BLaER1 treated with 17β-estradiol and CSF1 and Interleukin-3, amounts not matched to agents 10 nM and 100 nM (cell line): ENCODE measurements around the gene AVPR1A.
"Not testable (repeated sequence)": the region's sequence is repeated elsewhere in the genome, so short reads cannot be mapped to it uniquely, and the experiment has no call there.

ENCODE experiments used
- H3K27ac ChIP-seq, 11 experiments: shearing (Covaris generic); formaldehyde crosslinking; 2 replicates each; pipeline ENCODE4 v1.8.1; 2022
- H3K27me3 ChIP-seq, 11 experiments: shearing (Covaris generic); formaldehyde crosslinking; 2 replicates each; pipeline ENCODE4 v1.8.1; 2022
- H3K36me3 ChIP-seq, 11 experiments: shearing (Covaris generic); formaldehyde crosslinking; 2 replicates each; pipeline ENCODE4 v1.8.1; 2022
- H3K4me1 ChIP-seq, 10 experiments: shearing (Covaris generic); formaldehyde crosslinking; 2 replicates each; pipeline ENCODE4 v1.8.1; 2022
- H3K4me2 ChIP-seq, 11 experiments: shearing (Covaris generic); formaldehyde crosslinking; 2 replicates each; pipeline ENCODE4 v1.8.1; 2022
- H3K4me3 ChIP-seq, 10 experiments: shearing (Covaris generic); formaldehyde crosslinking; 2 replicates each; pipeline ENCODE4 v1.8.1; 2022
- H3K9ac ChIP-seq, 11 experiments: shearing (Covaris generic); formaldehyde crosslinking; 2 replicates each; pipeline ENCODE4 v1.8.1; 2022
- H3K9me3 ChIP-seq, 11 experiments: shearing (Covaris generic); formaldehyde crosslinking; replicated peaks in 1 of 11; 2 replicates each; pipeline ENCODE4 v1.8.1; 2022
- H4K20me1 ChIP-seq, 11 experiments: shearing (Covaris generic); formaldehyde crosslinking; 2 replicates each; pipeline ENCODE4 v1.8.1; 2022
- Cebpa-rat ChIP-seq, 11 experiments: shearing (Covaris generic); IDR thresholded peaks; 2 replicates each; pipeline ENCODE4 v1.8.1; 2022

Gene AVPR1A

GRCh38 chr12:63150713-63151622 lies at the start of gene AVPR1A:
AVPR1A (minus strand) TSS chr12:63151201; CDS start chr12:63150836, 365 bp downstream.
- H3K4me1 ChIP-seq, result no peaks in the 10 kb centered on the region
- no peak within 1 kb of the TSS for H3K4me2 ChIP-seq
- H3K27me3 ChIP-seq, result no peaks in the 10 kb centered on the region
- H3K27ac ChIP-seq, result no peak within 1 kb of the TSS
- peaks cover 14 to 25% (median 23%) of the 10 kb centered on the region in 11 experiments for H3K9me3 ChIP-seq
- H3K4me3 ChIP-seq, result no peak within 1 kb of the TSS
- H3K9ac ChIP-seq, result no peak within 1 kb of the TSS
- no peaks in the 10 kb centered on the region for H4K20me1 ChIP-seq
- no peaks in the 10 kb centered on the region for H3K36me3 ChIP-seq
- no peak for TF ChIP-seq Cebpa-rat (IDR thresholded peaks at IDR 0.05)

- Histone ChIP-seq H3K36me3 (no peaks in the 10 kb centered on the region), H3K27ac (no peak overlapping the region), H3K4me2 (no peak overlapping the region), H3K4me3 (no peak overlapping the region), H4K20me1 (no peaks in the 10 kb centered on the region), H3K9ac (no peak overlapping the region), H3K27me3 (no peaks in the 10 kb centered on the region), H3K4me1 (no peaks in the 10 kb centered on the region), H3K9me3 (peaks cover 0 to 5% (median 0%) of the 10 kb centered on the region in 11 experiments; a peak in 2 of 22 replicates)
- TF ChIP-seq Cebpa-rat (IDR thresholded peaks at IDR 0.05), result no peak
These were observed 45.2 kb upstream of the AVPR1A start for GRCh38 chr12:63196168-63196567.

- TF ChIP-seq Cebpa-rat (IDR thresholded peaks at IDR 0.05), result peak in 1 of 11 experiments; percentile 9; a peak in 1 of 22 replicates
- H3K9me3 ChIP-seq, result peaks cover 52 to 61% (median 57%) of the 10 kb centered on the region in 11 experiments
- H3K4me1 ChIP-seq, result no peaks in the 10 kb centered on the region
These were observed 28.2 kb upstream of the AVPR1A start for GRCh38 chr12:63179224-63179623.

GRCh38 chr12:63170321-63170720 lies 19.3 kb upstream of the AVPR1A start:
- Histone ChIP-seq H3K27ac (no peak overlapping the region), H3K9ac (no peak overlapping the region), H3K9me3 (peaks cover 3 to 10% (median 7%) of the 10 kb centered on the region in 11 experiments), H3K4me3 (no peak overlapping the region), H3K4me2 (no peak overlapping the region), H3K36me3 (no peaks in the 10 kb centered on the region), H3K4me1 (no peaks in the 10 kb centered on the region), H4K20me1 (no peaks in the 10 kb centered on the region), H3K27me3 (no peaks in the 10 kb centered on the region)
- no peak for TF ChIP-seq Cebpa-rat (IDR thresholded peaks at IDR 0.05)

More at GRCh38 chr12:63179224-63179623, 28.2 kb upstream of the AVPR1A start:
- Histone ChIP-seq H4K20me1 (no peaks in the 10 kb centered on the region), H3K4me2 (no peak overlapping the region), H3K36me3 (no peaks in the 10 kb centered on the region; a peak in 1 of 22 replicates), H3K27ac (no peak overlapping the region), H3K9ac (no peak overlapping the region), H3K4me3 (no peak overlapping the region), H3K27me3 (no peaks in the 10 kb centered on the region)

- not testable (repeated sequence) for H3K36me3 ChIP-seq, H3K27me3 ChIP-seq, H3K4me1 ChIP-seq, H3K9me3 ChIP-seq, H3K4me2 ChIP-seq, H3K4me3 ChIP-seq, H3K27ac ChIP-seq, H3K9ac ChIP-seq, H4K20me1 ChIP-seq
These were observed 16.7 kb upstream of the AVPR1A start for GRCh38 chr12:63167741-63168140.

GRCh38 chr12:63164911-63165310 lies 13.9 kb upstream of the AVPR1A start:
- no peak for TF ChIP-seq Cebpa-rat (IDR thresholded peaks at IDR 0.05)
- H3K36me3 ChIP-seq, result no peaks in the 10 kb centered on the region
- no peaks in the 10 kb centered on the region for H3K4me1 ChIP-seq
- no peaks in the 10 kb centered on the region for H3K27me3 ChIP-seq
- no peak overlapping the region for H3K9ac ChIP-seq
- H3K9me3 ChIP-seq, result peaks cover 0 to 7% (median 0%) of the 10 kb centered on the region in 11 experiments; a peak in 1 of 22 replicates
- H3K27ac ChIP-seq, result no peak overlapping the region
- no peak overlapping the region for H3K4me2 ChIP-seq
- no peak overlapping the region for H3K4me3 ChIP-seq
- no peaks in the 10 kb centered on the region for H4K20me1 ChIP-seq

GRCh38 chr12:63163541-63163940 lies 12.5 kb upstream of the AVPR1A start:
- Histone ChIP-seq H4K20me1 (no peaks in the 10 kb centered on the region), H3K9me3 (peaks cover 0 to 7% (median 0%) of the 10 kb centered on the region in 11 experiments; a peak in 1 of 22 replicates), H3K4me3 (no peak overlapping the region), H3K27me3 (no peaks in the 10 kb centered on the region), H3K4me2 (no peak overlapping the region), H3K4me1 (no peaks in the 10 kb centered on the region), H3K9ac (no peak overlapping the region), H3K27ac (no peak overlapping the region), H3K36me3 (no peaks in the 10 kb centered on the region)
- no peak for TF ChIP-seq Cebpa-rat (IDR thresholded peaks at IDR 0.05)

GRCh38 chr12:63155375-63155774 lies 4.4 kb upstream of the AVPR1A start:
- TF ChIP-seq Cebpa-rat (IDR thresholded peaks at IDR 0.05), result no peak
- H3K4me1 ChIP-seq, result no peaks in the 10 kb centered on the region
- H3K4me3 ChIP-seq, result no peak overlapping the region
- H3K27ac ChIP-seq, result no peak overlapping the region
- no peak overlapping the region for H3K4me2 ChIP-seq
- H3K27me3 ChIP-seq, result no peaks in the 10 kb centered on the region
- no peaks in the 10 kb centered on the region for H4K20me1 ChIP-seq
- no peaks in the 10 kb centered on the region for H3K36me3 ChIP-seq
- H3K9me3 ChIP-seq, result peaks cover 7 to 17% (median 15%) of the 10 kb centered on the region in 11 experiments
- H3K9ac ChIP-seq, result no peak overlapping the region

- H3K27me3 ChIP-seq, result no peaks in the 10 kb centered on the region
- no peak overlapping the region for H3K9ac ChIP-seq
- no peaks in the 10 kb centered on the region for H3K4me1 ChIP-seq
- no peaks in the 10 kb centered on the region for H3K36me3 ChIP-seq
- no peak overlapping the region for H3K4me3 ChIP-seq
- H3K9me3 ChIP-seq, result peaks cover 14 to 25% (median 23%) of the 10 kb centered on the region in 11 experiments
- H4K20me1 ChIP-seq, result no peaks in the 10 kb centered on the region
- H3K27ac ChIP-seq, result no peak overlapping the region
- no peak for TF ChIP-seq Cebpa-rat (IDR thresholded peaks at IDR 0.05)
- no peak overlapping the region for H3K4me2 ChIP-seq
These were observed 3.6 kb upstream of the AVPR1A start for GRCh38 chr12:63154560-63154959.

- Histone ChIP-seq H3K27me3 (no peaks in the 10 kb centered on the region), H3K36me3 (no peaks in the 10 kb centered on the region), H3K9ac (no peak overlapping the region), H3K4me3 (no peak overlapping the region), H3K27ac (no peak overlapping the region), H3K9me3 (peaks cover 14 to 25% (median 23%) of the 10 kb centered on the region in 11 experiments), H4K20me1 (no peaks in the 10 kb centered on the region), H3K4me2 (no peak overlapping the region), H3K4me1 (no peaks in the 10 kb centered on the region)
- TF ChIP-seq Cebpa-rat (IDR thresholded peaks at IDR 0.05), result no peak
These were observed 1.3 kb upstream of the AVPR1A start for GRCh38 chr12:63152321-63152700.
